GM06990 (cell line): ENCODE data around the gene ARL5C.
"Not testable (repeated sequence)": the region's sequence is repeated elsewhere in the genome, so short reads cannot be mapped to it uniquely, and the experiment has no call there.

ENCODE experiments used
- DNase-seq: peaks from one replicate; pipeline ENCODE4 v3.0.0-alpha.2; 2011; ENCODE audit not compliant: insufficient read length; ENCODE audit errors: extremely low read depth
- H3K27me3 ChIP-seq: replicated peaks from 2 replicates; pipeline ENCODE4 v1.6.0; 2011; ENCODE audit warnings: low read length; ENCODE audit not compliant: control insufficient read depth, insufficient read depth
- H3K36me3 ChIP-seq: 2 replicates; pipeline ENCODE4 v1.5.1; 2011; ENCODE audit warnings: low read length; ENCODE audit not compliant: control insufficient read depth, insufficient read depth
- H3K4me3 ChIP-seq: replicated peaks from 2 replicates; pipeline ENCODE4 v1.5.1; 2011; ENCODE audit warnings: low read depth, mild to moderate bottlenecking, control low read depth, low read length
- CTCF ChIP-seq: IDR thresholded peaks from 2 replicates; pipeline ENCODE4 v1.5.1; 2011; ENCODE audit warnings: low read length, control low read depth, mild to moderate bottlenecking, inconsistent platforms; ENCODE audit not compliant: insufficient read depth, poor library complexity, severe bottlenecking

Gene ARL5C

DNA sequence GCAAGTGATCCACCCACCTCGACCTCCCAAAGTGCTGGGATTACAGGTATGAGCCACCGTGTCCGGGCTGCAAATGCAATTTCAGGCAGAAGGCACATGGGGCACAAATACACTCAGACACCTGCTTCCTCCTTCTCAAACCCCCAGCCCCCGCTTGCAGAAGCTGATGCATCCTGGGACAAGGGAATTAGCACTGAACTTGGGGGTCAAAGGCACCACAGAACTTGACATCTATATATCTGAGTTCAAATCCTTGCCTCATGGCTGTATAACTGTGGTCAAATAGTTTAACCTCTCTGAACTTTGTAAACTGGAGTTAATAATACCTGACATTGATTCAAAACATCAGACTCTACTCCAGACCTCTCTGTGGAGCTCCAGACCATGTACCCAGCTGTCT is 4.1 kb upstream of the ARL5C start:
- Histone ChIP-seq H3K36me3 (no peaks in the 10 kb centered on the region; the same call in 1 of the 2 replicates), H3K4me3 (no peak overlapping the region), H3K27me3 (no peaks in the 10 kb centered on the region; the same call in 1 of the 2 replicates)
- no peak for TF ChIP-seq CTCF
- no peak for DNase-seq

GRCh38 chr17:39169518-39169917 is 3.6 kb upstream of the ARL5C start:
- Histone ChIP-seq H3K36me3 (no peaks in the 10 kb centered on the region), H3K4me3 (no peak overlapping the region), H3K27me3 (no peaks in the 10 kb centered on the region; the same call in 1 of the 2 replicates)
- no peak for DNase-seq
- no peak for TF ChIP-seq CTCF

DNA sequence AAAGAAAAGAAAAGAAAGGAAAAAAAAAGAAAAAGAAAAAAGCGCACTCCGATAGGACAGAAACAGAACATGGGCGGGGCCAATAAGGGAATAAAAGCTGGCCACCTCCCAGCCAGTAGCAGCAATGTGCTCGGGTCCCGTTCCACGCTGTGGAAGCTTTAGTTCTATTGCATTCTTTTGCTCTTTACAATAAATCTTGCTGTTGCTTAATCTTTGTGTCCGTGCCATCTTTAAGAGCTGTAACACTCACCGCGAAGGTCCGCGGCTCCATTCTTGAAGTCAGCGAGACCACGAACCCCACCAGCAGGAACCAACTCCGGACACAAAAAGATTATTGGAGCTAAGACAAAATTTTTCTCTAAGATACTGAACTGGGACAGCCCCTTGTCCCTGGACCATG is 3.1 kb upstream of the ARL5C start:
- DNase-seq: no peak
- H3K27me3 ChIP-seq: no peaks in the 10 kb centered on the region; the same call in 1 of the 2 replicates
- TF ChIP-seq CTCF: no peak
- no peak overlapping the region for H3K4me3 ChIP-seq
- H3K36me3 ChIP-seq: no peaks in the 10 kb centered on the region

GRCh38 chr17:39168503-39168902 is 2.5 kb upstream of the ARL5C start:
- not testable (repeated sequence) for H3K27me3 ChIP-seq, H3K4me3 ChIP-seq, H3K36me3 ChIP-seq, DNase-seq

DNA sequence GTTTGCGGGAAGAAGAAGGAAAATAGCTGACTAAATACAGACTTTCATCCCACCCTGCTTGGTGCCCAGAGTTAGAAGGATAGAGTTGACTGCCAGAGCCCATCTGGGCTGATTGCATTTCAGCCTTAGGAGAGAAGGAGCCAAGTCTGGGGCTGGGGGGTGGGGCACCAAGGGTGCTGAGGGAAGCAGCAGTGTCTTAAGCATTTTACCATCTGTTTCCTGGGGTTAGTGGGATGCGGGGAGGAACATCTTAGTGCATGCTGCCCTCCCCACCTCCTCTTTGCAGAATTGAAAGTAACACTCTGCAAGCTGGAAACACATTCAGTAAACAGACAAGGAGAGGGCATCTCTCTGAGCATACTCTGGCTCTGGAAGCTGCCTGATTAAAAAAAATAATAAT is 1.5 kb upstream of the ARL5C start:
- Histone ChIP-seq H3K4me3 (no peak overlapping the region), H3K27me3 (no peaks in the 10 kb centered on the region; the same call in 1 of the 2 replicates), H3K36me3 (no peaks in the 10 kb centered on the region)
- no peak for TF ChIP-seq CTCF
- DNase-seq: no peak

DNA sequence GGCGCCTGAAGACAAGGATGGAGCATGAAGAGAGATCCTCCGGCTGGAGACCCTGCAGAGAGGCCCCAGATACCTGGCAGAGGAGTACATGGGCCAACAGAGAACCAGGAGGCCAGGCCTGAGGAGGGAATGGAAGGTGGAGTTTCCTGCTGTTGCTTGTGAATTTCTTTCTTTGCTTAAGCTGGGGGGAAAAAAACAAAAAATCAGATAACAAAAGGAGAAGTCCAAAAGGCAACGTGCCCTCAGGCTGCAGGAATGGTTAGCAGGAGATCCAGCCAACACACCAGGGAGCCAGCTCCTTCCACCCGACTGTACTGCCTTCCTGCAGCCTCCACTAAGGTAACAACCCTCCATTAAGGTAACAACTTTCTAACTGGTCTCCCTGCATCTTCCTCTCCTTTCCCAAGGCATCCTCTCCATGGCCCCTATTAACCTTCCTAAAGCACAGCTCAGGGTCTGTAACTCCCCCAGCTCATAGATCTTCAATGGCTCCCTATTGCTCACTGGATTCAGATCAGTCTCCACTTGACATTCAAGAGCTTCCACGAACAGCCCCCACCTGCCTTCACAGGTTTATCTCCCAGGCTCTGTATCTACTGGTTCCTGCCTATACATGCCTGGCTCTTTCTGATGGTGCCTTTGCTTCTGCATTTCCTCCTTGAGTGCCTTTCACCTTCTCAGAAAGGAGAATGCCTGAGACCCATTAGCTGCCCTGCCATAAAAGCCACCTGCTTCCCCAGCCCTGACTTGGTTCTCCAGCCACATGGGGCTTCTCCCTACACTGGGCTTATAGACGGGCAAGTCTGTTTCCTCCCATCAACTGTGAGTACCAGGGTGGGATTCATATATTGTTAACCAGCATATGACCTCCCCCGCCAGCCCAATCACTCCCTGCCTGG is 725 bp upstream of the ARL5C start:
- H3K36me3 ChIP-seq: no peaks in the 10 kb centered on the region
- H3K4me3 ChIP-seq: no peak overlapping the region
- no peak for TF ChIP-seq CTCF
- DNase-seq: no peak
- no peaks in the 10 kb centered on the region; the same call in 1 of the 2 replicates for H3K27me3 ChIP-seq
